Tibial artery (tissue), 4 donors: ENCODE data around the gene EFCAB12.

ENCODE experiments used
- DNase-seq, 2 donors: peaks; one replicate each; pipeline ENCODE4 v3.0.0-alpha.2; 2019
- H3K27ac ChIP-seq, 2 donors: fragments of 200-600 bp; sonication (generic) in 1 of 2; 1 replicate in 1 of 2; 2 replicates in 1 of 2; pipeline ENCODE4 v1.5.1; 2018 to 2019; ENCODE audit warnings: mild to moderate bottlenecking in 1 of 2
- H3K27me3 ChIP-seq, 2 donors: fragments of 200-600 bp; sonication (generic) in 1 of 2; one replicate each; pipeline versions ENCODE4 v1.5.1 to v1.6.0; 2016 to 2019
- H3K36me3 ChIP-seq, 3 donors: fragments of 200-600 bp; sonication (generic) in 2 of 3; one replicate each; pipeline ENCODE4 v1.5.1; 2016 to 2019; ENCODE audit warnings: mild to moderate bottlenecking in 2 of 3
- H3K4me1 ChIP-seq, 4 donors: fragments of 200-600 bp; sonication (generic) in 2 of 4; 1 replicate in 3 of 4; 2 replicates in 1 of 4; pipeline ENCODE4 v1.5.1; 2016 to 2019
- H3K4me3 ChIP-seq, 2 donors: fragments of 200-600 bp; sonication (generic) in 1 of 2; 1 replicate in 1 of 2; 2 replicates in 1 of 2; pipeline ENCODE4 v1.5.1; 2018 to 2019; ENCODE audit warnings: mild to moderate bottlenecking in 2 of 2
- H3K9me3 ChIP-seq, 3 donors: fragments of 200-600 bp; sonication (generic) in 1 of 3; one replicate each; pipeline ENCODE4 v1.5.1; 2016 to 2019
- CTCF ChIP-seq, 2 experiments: fragments of 200-600 bp in 1 of 2; fragments of 450-650 bp in 1 of 2; IDR thresholded peaks; one replicate each; pipeline ENCODE4 v1.5.1; 2017 to 2019; ENCODE audit warnings: antibody characterized with exemption in 2 of 2, mild to moderate bottlenecking in 1 of 2, moderate library complexity in 1 of 2
- intact Hi-C: fragments of 100-400 bp; cut with DNase I; formaldehyde crosslinking; loops from one replicate; pipeline ENCODE4 v1.15.0; 2023; ENCODE audit warnings: low total_unique reads

The EFCAB12 gene

GRCh38 chr3:129379582-129380358, 48.7 kb downstream of the EFCAB12 start:
- DNase-seq = no peak
- intact Hi-C loops = no loop called here
- Histone ChIP-seq H3K27me3 (no peaks in the 10 kb centered on the region), H3K9me3 (no peaks in the 10 kb centered on the region), H3K36me3 (peaks cover 0 to 7% (median 0%) of the 10 kb centered on the region in 3 donors), H3K4me3 (no peak overlapping the region), H3K27ac (no peak overlapping the region), H3K4me1 (no peaks in the 10 kb centered on the region)
- no peak for TF ChIP-seq CTCF (IDR thresholded peaks at IDR 0.05)

- H3K9me3 ChIP-seq = no peaks in the 10 kb centered on the region
- peaks cover 0 to 7% (median 0%) of the 10 kb centered on the region in 3 donors for H3K36me3 ChIP-seq
- H3K27me3 ChIP-seq = no peaks in the 10 kb centered on the region
- no peak for TF ChIP-seq CTCF (IDR thresholded peaks at IDR 0.05)
- H3K4me1 ChIP-seq = no peaks in the 10 kb centered on the region
- H3K4me3 ChIP-seq = no peak overlapping the region
- intact Hi-C loops = no loop called here
- no peak for DNase-seq
- H3K27ac ChIP-seq = no peak overlapping the region
Observed at GRCh38 chr3:129378949-129379348, 49.5 kb downstream of the EFCAB12 start.

GRCh38 chr3:129377615-129378014, 50.8 kb downstream of the EFCAB12 start:
- intact Hi-C loops = no loop called here
- no peaks in the 10 kb centered on the region for H3K27me3 ChIP-seq

GRCh38 chr3:129375099-129375498, 53.3 kb downstream of the EFCAB12 start:
- H3K9me3 ChIP-seq = no peaks in the 10 kb centered on the region
- no peak overlapping the region for H3K4me3 ChIP-seq
- H3K27me3 ChIP-seq = no peaks in the 10 kb centered on the region
- no peak overlapping the region for H3K27ac ChIP-seq
- TF ChIP-seq CTCF (IDR thresholded peaks at IDR 0.05) = no peak
- peaks cover 0 to 7% (median 0%) of the 10 kb centered on the region in 3 donors for H3K36me3 ChIP-seq
- no peak for DNase-seq
- H3K4me1 ChIP-seq = no peaks in the 10 kb centered on the region
- intact Hi-C loops = no loop called here

More at GRCh38 chr3:129377615-129378014, 50.8 kb downstream of the EFCAB12 start:
- no peak overlapping the region for H3K27ac ChIP-seq
- H3K9me3 ChIP-seq = no peaks in the 10 kb centered on the region
- H3K4me3 ChIP-seq = no peak overlapping the region
- no peaks in the 10 kb centered on the region for H3K4me1 ChIP-seq
- no peak for DNase-seq
- peaks cover 0 to 7% (median 0%) of the 10 kb centered on the region in 3 donors for H3K36me3 ChIP-seq
- TF ChIP-seq CTCF (IDR thresholded peaks at IDR 0.05) = no peak

- intact Hi-C loops = no loop called here
- H3K27me3 ChIP-seq = peaks cover 0 to 3% of the 10 kb centered on the region in 2 donors
- H3K36me3 ChIP-seq = peaks cover 0 to 7% (median 0%) of the 10 kb centered on the region in 3 donors
- H3K4me1 ChIP-seq = no peaks in the 10 kb centered on the region
- H3K27ac ChIP-seq = no peak overlapping the region
- H3K4me3 ChIP-seq = no peak overlapping the region
- TF ChIP-seq CTCF (IDR thresholded peaks at IDR 0.05) = no peak
- DNase-seq = no peak
- H3K9me3 ChIP-seq = no peaks in the 10 kb centered on the region
Observed at GRCh38 chr3:129371041-129371826, 57.2 kb downstream of the EFCAB12 start.
